GM23338 (cell line): ENCODE measurements around the gene HTR3E. TPM values are rescaled to one million over a fixed set of nuclear protein-coding genes. Genes with fewer than 3 reads are reported as not detected.

ENCODE experiments used
- ATAC-seq: fragments of 200-7000 bp; cut with Tn5 transposase; 3 replicates; pipeline ENCODE4 v1.9.1; 2020
- DNase-seq: peaks from one replicate; pipeline ENCODE4 v3.0.0-alpha.2; 2015; ENCODE audit warnings: low spot score
- H2AFZ ChIP-seq: fragments of 200-600 bp; sonication (generic); 2 replicates; pipeline ENCODE4 v1.8.0; 2016; ENCODE audit warnings: antibody characterized with exemption, mild to moderate bottlenecking, moderate library complexity
- H3F3A ChIP-seq: fragments of 200-600 bp; sonication (generic); replicated peaks from 2 replicates; pipeline ENCODE4 v1.8.0; 2017; ENCODE audit warnings: antibody characterized with exemption, mixed run types, low read depth
- H3K27ac ChIP-seq: fragments of 200-600 bp; sonication (generic); 2 replicates; pipeline ENCODE4 v1.6.1; 2016; ENCODE audit warnings: low read depth
- H3K27me3 ChIP-seq: fragments of 200-600 bp; sonication (generic); 2 replicates; pipeline ENCODE4 v1.8.0; 2016; ENCODE audit warnings: mild to moderate bottlenecking, mixed run types, moderate library complexity; ENCODE audit not compliant: insufficient read depth
- H3K36me3 ChIP-seq: fragments of 200-600 bp; sonication (generic); 2 replicates; pipeline ENCODE4 v1.8.0; 2016; ENCODE audit warnings: mild to moderate bottlenecking; ENCODE audit not compliant: insufficient read depth
- H3K4me1 ChIP-seq: fragments of 200-600 bp; sonication (generic); 2 replicates; pipeline ENCODE4 v1.8.0; 2016; ENCODE audit warnings: mild to moderate bottlenecking, moderate library complexity; ENCODE audit not compliant: insufficient read depth
- H3K4me2 ChIP-seq: fragments of 200-600 bp; sonication (generic); 2 replicates; pipeline ENCODE4 v1.7.1; 2017; ENCODE audit warnings: mixed run types
- H3K4me3 ChIP-seq: fragments of 200-600 bp; sonication (generic); 2 replicates; pipeline ENCODE4 v1.6.1; 2016; ENCODE audit warnings: mixed run types
- H3K79me2 ChIP-seq: fragments of 200-600 bp; sonication (generic); replicated peaks from 2 replicates; pipeline ENCODE4 v1.8.0; 2017; ENCODE audit warnings: mild to moderate bottlenecking; ENCODE audit not compliant: insufficient read depth
- H3K9me2 ChIP-seq: fragments of 200-600 bp; sonication (generic); 2 replicates; pipeline ENCODE4 v1.8.0; 2017; ENCODE audit not compliant: insufficient read depth
- H4K20me1 ChIP-seq: fragments of 200-600 bp; sonication (generic); replicated peaks from 2 replicates; pipeline ENCODE4 v1.8.0; 2017; ENCODE audit warnings: mild to moderate bottlenecking; ENCODE audit not compliant: insufficient read depth
- H3K27ac Mint-ChIP-seq: 2 replicates; pipeline ENCODE4 v1.8.0; 2020; ENCODE audit warnings: inconsistent platforms, mild to moderate bottlenecking, moderate library complexity, mixed read lengths
- H3K27me3 Mint-ChIP-seq: 3 replicates; pipeline ENCODE4 v1.8.0; 2022; ENCODE audit warnings: low read depth, mild to moderate bottlenecking, moderate library complexity, mixed read lengths, inconsistent platforms; ENCODE audit not compliant: insufficient read depth, poor library complexity
- H3K36me3 Mint-ChIP-seq: 3 replicates; pipeline ENCODE4 v1.8.0; 2021; ENCODE audit warnings: low read depth, mild to moderate bottlenecking, inconsistent platforms, moderate library complexity, mixed read lengths
- H3K4me1 Mint-ChIP-seq: 3 replicates; pipeline ENCODE4 v1.8.0; 2020; ENCODE audit warnings: mild to moderate bottlenecking, inconsistent platforms, mixed read lengths
- H3K4me3 Mint-ChIP-seq: 3 replicates; pipeline ENCODE4 v1.8.0; 2021; ENCODE audit warnings: moderate library complexity, mild to moderate bottlenecking, inconsistent platforms, mixed read lengths
- H3K9me3 Mint-ChIP-seq: 3 replicates; pipeline ENCODE4 v1.8.0; 2020; ENCODE audit warnings: moderate library complexity, mild to moderate bottlenecking, inconsistent platforms, mixed read lengths
- CREB1 ChIP-seq: fragments of 250-450 bp; sonication (Bioruptor Pico); IDR thresholded peaks from 2 replicates; pipeline ENCODE4 v1.5.0; 2020; ENCODE audit warnings: low read depth, mild to moderate bottlenecking, moderate library complexity
- EZH2 ChIP-seq: fragments of 200-600 bp; sonication (generic); IDR thresholded peaks from one replicate; pipeline ENCODE4 v1.8.0; 2017; ENCODE audit warnings: antibody characterized with exemption, mild to moderate bottlenecking, low read depth; ENCODE audit not compliant: unreplicated experiment
- EZH2phosphoT487 ChIP-seq: fragments of 200-600 bp; sonication (generic); IDR thresholded peaks from one replicate; pipeline ENCODE4 v1.8.1; 2018; ENCODE audit warnings: antibody characterized with exemption; ENCODE audit not compliant: unreplicated experiment
- NANOG ChIP-seq: IDR thresholded peaks from 2 replicates; pipeline ENCODE4 v1.6.1; 2016; ENCODE audit warnings: antibody characterized with exemption, borderline replicate concordance
- POLR2AphosphoS5 ChIP-seq: IDR thresholded peaks from 2 replicates; pipeline ENCODE4 v1.6.1; 2016; ENCODE audit warnings: antibody characterized with exemption, low read depth
- REST ChIP-seq: IDR thresholded peaks from one replicate; pipeline ENCODE4 v1.6.1; 2018; ENCODE audit warnings: antibody characterized with exemption; ENCODE audit not compliant: unreplicated experiment
- STAT1 ChIP-seq: IDR thresholded peaks from one replicate; pipeline ENCODE4 v1.6.1; 2016; ENCODE audit warnings: antibody characterized with exemption; ENCODE audit not compliant: unreplicated experiment
- ZNF114 ChIP-seq: fragments of 250-450 bp; sonication (Bioruptor Pico); IDR thresholded peaks from 2 replicates; pipeline ENCODE4 v1.5.0; 2020; ENCODE audit warnings: mild to moderate bottlenecking, moderate library complexity
- ZNF331 ChIP-seq: fragments of 250-450 bp; sonication (Bioruptor Pico); IDR thresholded peaks from 2 replicates; pipeline ENCODE4 v1.5.0; 2020; ENCODE audit warnings: low read depth, mild to moderate bottlenecking, moderate library complexity
- polyA plus RNA-seq: library from polyadenylated mRNA; unstranded; fragments of >200 nt; fragmentation: Nextera tagmentation; extraction: Ambion mirVana; gene quantifications from 2 replicates; pipeline ENCODE4 v1.2.1, GENCODE V29; 2016
- total RNA-seq: library from RNA; depleted of rRNA; stranded (reverse); fragments of >200 nt; shearing (Covaris generic); gene quantifications from 2 replicates; pipeline ENCODE4 v1.2.3, GENCODE V29; 2014
- TF ChIP-seq, protein P1 (sequence below): IDR thresholded peaks from 2 replicates; pipeline ENCODE4 v1.6.1; 2016; ENCODE audit warnings: antibody characterized with exemption
- TF ChIP-seq, protein P2 (sequence below): fragments of 250-450 bp; sonication (Bioruptor Pico); IDR thresholded peaks from 2 replicates; pipeline ENCODE4 v1.5.0; 2020; ENCODE audit warnings: mild to moderate bottlenecking, moderate library complexity
- TF ChIP-seq, protein P3 (sequence below), 2 experiments: fragments of 200-600 bp in 1 of 2; sonication (generic) in 1 of 2; conservative IDR thresholded peaks; 2 replicates each; pipeline versions ENCODE4 v1.5.1 to v1.6.1; 2016 to 2017; ENCODE audit warnings: antibody characterized with exemption in 2 of 2, low read depth in 2 of 2, mild to moderate bottlenecking in 2 of 2, moderate library complexity in 1 of 2

HTR3E gene
- total and polyA plus RNA-seq, 2 experiments from 2014 or later, result not detected

GRCh38 chr3:184145751-184146270 lies 48.9 kb downstream of the HTR3E start:
- Mint-ChIP-seq H3K4me1 (peaks cover 2% of the 10 kb centered on the region; the same call in 1 of the 3 replicates), H3K27me3 (peaks cover 4% of the 10 kb centered on the region), H3K9me3 (no peaks in the 10 kb centered on the region), H3K4me3 (no peak overlapping the region), H3K36me3 (peaks cover 45% of the 10 kb centered on the region), H3K27ac (no peak overlapping the region)
- no peak for TF ChIP-seq NANOG
- TF ChIP-seq POLR2AphosphoS5, result no peak
- TF ChIP-seq, protein P1, sequence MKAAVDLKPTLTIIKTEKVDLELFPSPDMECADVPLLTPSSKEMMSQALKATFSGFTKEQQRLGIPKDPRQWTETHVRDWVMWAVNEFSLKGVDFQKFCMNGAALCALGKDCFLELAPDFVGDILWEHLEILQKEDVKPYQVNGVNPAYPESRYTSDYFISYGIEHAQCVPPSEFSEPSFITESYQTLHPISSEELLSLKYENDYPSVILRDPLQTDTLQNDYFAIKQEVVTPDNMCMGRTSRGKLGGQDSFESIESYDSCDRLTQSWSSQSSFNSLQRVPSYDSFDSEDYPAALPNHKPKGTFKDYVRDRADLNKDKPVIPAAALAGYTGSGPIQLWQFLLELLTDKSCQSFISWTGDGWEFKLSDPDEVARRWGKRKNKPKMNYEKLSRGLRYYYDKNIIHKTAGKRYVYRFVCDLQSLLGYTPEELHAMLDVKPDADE, result no peak
- no peak for TF ChIP-seq CREB1 (CRISPR knock-in tag)
- TF ChIP-seq REST, result no peak
- no peak for TF ChIP-seq EZH2phosphoT487
- no peak for TF ChIP-seq STAT1
- TF ChIP-seq, protein P2, sequence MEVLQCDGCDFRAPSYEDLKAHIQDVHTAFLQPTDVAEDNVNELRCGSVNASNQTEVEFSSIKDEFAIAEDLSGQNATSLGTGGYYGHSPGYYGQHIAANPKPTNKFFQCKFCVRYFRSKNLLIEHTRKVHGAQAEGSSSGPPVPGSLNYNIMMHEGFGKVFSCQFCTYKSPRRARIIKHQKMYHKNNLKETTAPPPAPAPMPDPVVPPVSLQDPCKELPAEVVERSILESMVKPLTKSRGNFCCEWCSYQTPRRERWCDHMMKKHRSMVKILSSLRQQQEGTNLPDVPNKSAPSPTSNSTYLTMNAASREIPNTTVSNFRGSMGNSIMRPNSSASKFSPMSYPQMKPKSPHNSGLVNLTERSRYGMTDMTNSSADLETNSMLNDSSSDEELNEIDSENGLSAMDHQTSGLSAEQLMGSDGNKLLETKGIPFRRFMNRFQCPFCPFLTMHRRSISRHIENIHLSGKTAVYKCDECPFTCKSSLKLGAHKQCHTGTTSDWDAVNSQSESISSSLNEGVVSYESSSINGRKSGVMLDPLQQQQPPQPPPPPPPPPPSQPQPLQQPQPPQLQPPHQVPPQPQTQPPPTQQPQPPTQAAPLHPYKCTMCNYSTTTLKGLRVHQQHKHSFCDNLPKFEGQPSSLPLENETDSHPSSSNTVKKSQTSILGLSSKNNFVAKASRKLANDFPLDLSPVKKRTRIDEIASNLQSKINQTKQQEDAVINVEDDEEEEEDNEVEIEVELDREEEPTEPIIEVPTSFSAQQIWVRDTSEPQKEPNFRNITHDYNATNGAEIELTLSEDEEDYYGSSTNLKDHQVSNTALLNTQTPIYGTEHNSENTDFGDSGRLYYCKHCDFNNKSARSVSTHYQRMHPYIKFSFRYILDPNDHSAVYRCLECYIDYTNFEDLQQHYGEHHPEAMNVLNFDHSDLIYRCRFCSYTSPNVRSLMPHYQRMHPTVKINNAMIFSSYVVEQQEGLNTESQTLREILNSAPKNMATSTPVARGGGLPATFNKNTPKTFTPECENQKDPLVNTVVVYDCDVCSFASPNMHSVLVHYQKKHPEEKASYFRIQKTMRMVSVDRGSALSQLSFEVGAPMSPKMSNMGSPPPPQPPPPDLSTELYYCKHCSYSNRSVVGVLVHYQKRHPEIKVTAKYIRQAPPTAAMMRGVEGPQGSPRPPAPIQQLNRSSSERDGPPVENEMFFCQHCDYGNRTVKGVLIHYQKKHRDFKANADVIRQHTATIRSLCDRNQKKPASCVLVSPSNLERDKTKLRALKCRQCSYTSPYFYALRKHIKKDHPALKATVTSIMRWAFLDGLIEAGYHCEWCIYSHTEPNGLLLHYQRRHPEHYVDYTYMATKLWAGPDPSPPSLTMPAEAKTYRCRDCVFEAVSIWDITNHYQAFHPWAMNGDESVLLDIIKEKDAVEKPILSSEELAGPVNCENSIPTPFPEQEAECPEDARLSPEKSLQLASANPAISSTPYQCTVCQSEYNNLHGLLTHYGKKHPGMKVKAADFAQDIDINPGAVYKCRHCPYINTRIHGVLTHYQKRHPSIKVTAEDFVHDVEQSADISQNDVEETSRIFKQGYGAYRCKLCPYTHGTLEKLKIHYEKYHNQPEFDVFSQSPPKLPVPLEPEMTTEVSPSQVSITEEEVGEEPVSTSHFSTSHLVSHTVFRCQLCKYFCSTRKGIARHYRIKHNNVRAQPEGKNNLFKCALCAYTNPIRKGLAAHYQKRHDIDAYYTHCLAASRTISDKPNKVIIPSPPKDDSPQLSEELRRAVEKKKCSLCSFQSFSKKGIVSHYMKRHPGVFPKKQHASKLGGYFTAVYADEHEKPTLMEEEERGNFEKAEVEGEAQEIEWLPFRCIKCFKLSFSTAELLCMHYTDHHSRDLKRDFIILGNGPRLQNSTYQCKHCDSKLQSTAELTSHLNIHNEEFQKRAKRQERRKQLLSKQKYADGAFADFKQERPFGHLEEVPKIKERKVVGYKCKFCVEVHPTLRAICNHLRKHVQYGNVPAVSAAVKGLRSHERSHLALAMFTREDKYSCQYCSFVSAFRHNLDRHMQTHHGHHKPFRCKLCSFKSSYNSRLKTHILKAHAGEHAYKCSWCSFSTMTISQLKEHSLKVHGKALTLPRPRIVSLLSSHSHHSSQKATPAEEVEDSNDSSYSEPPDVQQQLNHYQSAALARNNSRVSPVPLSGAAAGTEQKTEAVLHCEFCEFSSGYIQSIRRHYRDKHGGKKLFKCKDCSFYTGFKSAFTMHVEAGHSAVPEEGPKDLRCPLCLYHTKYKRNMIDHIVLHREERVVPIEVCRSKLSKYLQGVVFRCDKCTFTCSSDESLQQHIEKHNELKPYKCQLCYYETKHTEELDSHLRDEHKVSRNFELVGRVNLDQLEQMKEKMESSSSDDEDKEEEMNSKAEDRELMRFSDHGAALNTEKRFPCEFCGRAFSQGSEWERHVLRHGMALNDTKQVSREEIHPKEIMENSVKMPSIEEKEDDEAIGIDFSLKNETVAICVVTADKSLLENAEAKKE (CRISPR knock-in tag), result no peak
- TF ChIP-seq ZNF114 (CRISPR knock-in tag), result no peak
- TF ChIP-seq, protein P3, sequence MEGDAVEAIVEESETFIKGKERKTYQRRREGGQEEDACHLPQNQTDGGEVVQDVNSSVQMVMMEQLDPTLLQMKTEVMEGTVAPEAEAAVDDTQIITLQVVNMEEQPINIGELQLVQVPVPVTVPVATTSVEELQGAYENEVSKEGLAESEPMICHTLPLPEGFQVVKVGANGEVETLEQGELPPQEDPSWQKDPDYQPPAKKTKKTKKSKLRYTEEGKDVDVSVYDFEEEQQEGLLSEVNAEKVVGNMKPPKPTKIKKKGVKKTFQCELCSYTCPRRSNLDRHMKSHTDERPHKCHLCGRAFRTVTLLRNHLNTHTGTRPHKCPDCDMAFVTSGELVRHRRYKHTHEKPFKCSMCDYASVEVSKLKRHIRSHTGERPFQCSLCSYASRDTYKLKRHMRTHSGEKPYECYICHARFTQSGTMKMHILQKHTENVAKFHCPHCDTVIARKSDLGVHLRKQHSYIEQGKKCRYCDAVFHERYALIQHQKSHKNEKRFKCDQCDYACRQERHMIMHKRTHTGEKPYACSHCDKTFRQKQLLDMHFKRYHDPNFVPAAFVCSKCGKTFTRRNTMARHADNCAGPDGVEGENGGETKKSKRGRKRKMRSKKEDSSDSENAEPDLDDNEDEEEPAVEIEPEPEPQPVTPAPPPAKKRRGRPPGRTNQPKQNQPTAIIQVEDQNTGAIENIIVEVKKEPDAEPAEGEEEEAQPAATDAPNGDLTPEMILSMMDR (conservative IDR thresholded peaks at IDR 0.05; ENCODE audit: low read depth in 2 of 2), result no peak
- no peak for TF ChIP-seq EZH2
- no peak for TF ChIP-seq ZNF331
- H3F3A ChIP-seq, result no peaks in the 10 kb centered on the region
- H2AFZ ChIP-seq, result no peak overlapping the region
- no peaks in the 10 kb centered on the region for H3K79me2 ChIP-seq
- H3K4me2 ChIP-seq, result no peak overlapping the region
- no peaks in the 10 kb centered on the region for H4K20me1 ChIP-seq
- ATAC-seq (no peak), DNase-seq (no peak)
- no peaks in the 10 kb centered on the region for H3K9me2 ChIP-seq
- no peak overlapping the region for H3K4me3 ChIP-seq
- H3K27me3 ChIP-seq, result no peaks in the 10 kb centered on the region
- H3K27ac ChIP-seq, result no peak overlapping the region
- H3K4me1 ChIP-seq, result no peaks in the 10 kb centered on the region
- H3K36me3 ChIP-seq, result peaks cover 10% of the 10 kb centered on the region
